Astrocyte of the spinal cord (primary cell): Measurements from ENCODE around the gene PDZRN4.

Source experiments
- DNase-seq: peaks from one replicate; pipeline ENCODE4 v3.0.0; 2011; ENCODE audit warnings: low read depth, low spot score
- H3K4me3 ChIP-seq: 2 replicates; pipeline ENCODE4 v1.5.1; 2011; ENCODE audit warnings: low read depth, mild to moderate bottlenecking, low read length, moderate library complexity
- in situ Hi-C: cut with HindIII; loops from 2 replicates; pipeline ENCODE4 v1.10.0; 2017; ENCODE audit warnings: low sequenced_read_pairs
- TF ChIP-seq, protein P1 (sequence below): IDR thresholded peaks from 2 replicates; pipeline ENCODE4 v1.5.1; 2012; ENCODE audit warnings: low read depth, mild to moderate bottlenecking, low read length, inconsistent platforms

Gene PDZRN4

GRCh38 chr12:41514021-41514777 lies 326.1 kb downstream of the PDZRN4 start:
- H3K4me3 ChIP-seq = no peak overlapping the region
- no peak for DNase-seq
- in situ Hi-C loops = no loop called here
- TF ChIP-seq, protein P1, sequence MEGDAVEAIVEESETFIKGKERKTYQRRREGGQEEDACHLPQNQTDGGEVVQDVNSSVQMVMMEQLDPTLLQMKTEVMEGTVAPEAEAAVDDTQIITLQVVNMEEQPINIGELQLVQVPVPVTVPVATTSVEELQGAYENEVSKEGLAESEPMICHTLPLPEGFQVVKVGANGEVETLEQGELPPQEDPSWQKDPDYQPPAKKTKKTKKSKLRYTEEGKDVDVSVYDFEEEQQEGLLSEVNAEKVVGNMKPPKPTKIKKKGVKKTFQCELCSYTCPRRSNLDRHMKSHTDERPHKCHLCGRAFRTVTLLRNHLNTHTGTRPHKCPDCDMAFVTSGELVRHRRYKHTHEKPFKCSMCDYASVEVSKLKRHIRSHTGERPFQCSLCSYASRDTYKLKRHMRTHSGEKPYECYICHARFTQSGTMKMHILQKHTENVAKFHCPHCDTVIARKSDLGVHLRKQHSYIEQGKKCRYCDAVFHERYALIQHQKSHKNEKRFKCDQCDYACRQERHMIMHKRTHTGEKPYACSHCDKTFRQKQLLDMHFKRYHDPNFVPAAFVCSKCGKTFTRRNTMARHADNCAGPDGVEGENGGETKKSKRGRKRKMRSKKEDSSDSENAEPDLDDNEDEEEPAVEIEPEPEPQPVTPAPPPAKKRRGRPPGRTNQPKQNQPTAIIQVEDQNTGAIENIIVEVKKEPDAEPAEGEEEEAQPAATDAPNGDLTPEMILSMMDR = no peak

GRCh38 chr12:41514907-41515306 lies 326.8 kb downstream of the PDZRN4 start:
- no peak for DNase-seq

GRCh38 chr12:41515953-41516352 lies 327.8 kb downstream of the PDZRN4 start:
- no peak for DNase-seq
- H3K4me3 ChIP-seq = no peak overlapping the region
- TF ChIP-seq, protein P1 = no peak
- in situ Hi-C loops = no loop called here

More at GRCh38 chr12:41514907-41515306, 326.8 kb downstream of the PDZRN4 start:
- H3K4me3 ChIP-seq = no peak overlapping the region
- in situ Hi-C loops = no loop called here
- TF ChIP-seq, protein P1 = peak; percentile 36

DNA sequence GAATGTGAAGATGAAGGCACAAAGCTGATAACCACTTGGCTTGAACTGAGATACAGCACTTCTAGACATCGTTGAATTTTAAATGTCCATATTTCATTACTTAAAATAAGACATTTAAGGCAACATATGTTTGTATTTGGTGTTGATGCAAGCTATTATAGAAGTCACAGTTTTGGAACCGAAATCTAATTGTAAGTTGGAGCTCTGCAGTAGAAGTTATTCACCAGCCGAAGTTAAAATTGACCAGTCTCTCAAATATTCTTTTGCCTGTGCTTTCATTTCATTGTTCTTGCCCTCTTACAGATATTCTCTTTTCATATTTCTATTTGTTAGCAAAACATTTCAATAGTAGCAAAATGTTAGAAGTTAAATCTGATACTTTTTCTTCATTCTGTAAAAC lies 332.7 kb downstream of the PDZRN4 start:
- H3K4me3 ChIP-seq = no peak overlapping the region
- TF ChIP-seq, protein P1 = no peak
- DNase-seq = no peak
- in situ Hi-C loops = no loop called here

DNA sequence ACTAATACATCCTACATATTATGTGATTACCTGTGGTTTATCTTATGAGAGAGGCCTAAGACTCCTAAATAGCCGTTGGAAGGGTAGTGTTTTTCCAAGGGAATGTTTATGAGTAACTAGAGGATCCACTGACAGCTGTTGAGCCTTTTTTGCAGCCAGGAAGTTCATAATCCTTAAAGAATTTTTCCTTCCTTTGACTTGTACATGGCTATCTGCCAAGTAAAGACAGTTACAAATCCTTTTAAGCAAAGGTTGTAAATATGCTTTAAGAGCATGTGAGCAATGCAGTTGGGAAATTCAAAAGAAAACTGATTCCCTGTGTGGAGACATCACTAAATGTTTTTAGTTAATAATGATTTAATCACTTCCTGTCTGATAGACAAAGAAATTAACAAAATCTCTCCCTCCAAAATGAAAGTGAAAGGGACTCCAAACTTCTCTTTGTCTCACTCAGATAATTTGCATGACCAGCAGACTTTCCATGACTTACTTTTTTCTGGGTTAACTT lies 333.8 kb downstream of the PDZRN4 start:
- H3K4me3 ChIP-seq = no peak overlapping the region
- DNase-seq = peak; percentile 84
- TF ChIP-seq, protein P1 = no peak
- in situ Hi-C loops = no loop called here

DNA sequence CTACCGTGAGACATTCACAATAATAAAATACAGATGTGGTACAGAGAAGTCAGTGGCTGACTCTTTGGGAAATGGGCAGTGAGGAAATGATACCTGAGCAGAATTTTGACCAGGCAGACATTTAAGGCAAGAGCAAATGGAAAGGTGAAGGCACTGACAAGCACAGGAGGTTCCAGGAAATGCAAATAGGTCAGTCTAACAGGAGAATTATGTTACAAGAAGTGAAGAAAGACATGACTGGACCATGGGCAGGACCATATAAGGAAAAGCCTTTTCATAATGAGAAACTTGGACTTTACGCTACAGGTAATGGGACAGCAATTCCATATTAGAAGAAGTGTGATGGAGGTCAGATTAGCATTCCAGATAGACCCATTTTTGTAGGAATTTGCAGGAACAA lies 338.9 kb downstream of the PDZRN4 start:
- DNase-seq = no peak
- H3K4me3 ChIP-seq = no peak overlapping the region
- in situ Hi-C loops = no loop called here
- TF ChIP-seq, protein P1 = no peak
